GM12891 (cell line): ENCODE results near the gene DCLRE1C.
"Not testable (repeated sequence)": the region's sequence is repeated elsewhere in the genome, so short reads cannot be mapped to it uniquely, and the experiment has no call there.

ENCODE experiments used
- POLR2A ChIP-seq: IDR thresholded peaks from 2 replicates; pipeline ENCODE4 v1.6.1; 2011; ENCODE audit warnings: low read depth, low read length, control low read depth
- TAF1 ChIP-seq: IDR thresholded peaks from 2 replicates; pipeline ENCODE4 v1.6.1; 2011; ENCODE audit warnings: low read depth, low read length, control low read depth

- TF ChIP-seq TAF1, POLR2A: not testable (repeated sequence)
Observed at GRCh38 chr10:14989552-14989951, 35.7 kb upstream of the DCLRE1C start.
